ENCODE data around the gene PIF1.

Gene PIF1

DNA sequence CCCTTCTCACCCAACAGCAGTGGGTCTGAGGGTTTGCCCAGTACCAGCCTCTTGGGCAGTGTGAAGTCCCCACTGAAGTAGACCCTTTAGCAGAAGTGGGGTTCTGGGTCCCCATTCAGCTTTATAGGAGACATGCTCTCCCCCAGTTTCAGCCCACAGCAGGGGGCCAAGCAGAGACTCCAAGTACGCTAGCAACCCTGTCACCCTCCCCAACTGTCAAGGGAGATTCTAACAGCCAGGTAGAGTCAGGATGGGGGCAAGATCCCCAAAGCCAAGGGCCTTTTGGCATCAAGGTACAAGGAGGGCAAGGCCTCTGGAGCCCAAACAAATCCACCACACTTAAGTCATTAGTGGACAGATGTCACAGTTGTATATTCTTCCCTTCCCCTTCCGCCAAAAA is 51.8 kb downstream of the PIF1 start:
- no peak for DNase-seq

DNA sequence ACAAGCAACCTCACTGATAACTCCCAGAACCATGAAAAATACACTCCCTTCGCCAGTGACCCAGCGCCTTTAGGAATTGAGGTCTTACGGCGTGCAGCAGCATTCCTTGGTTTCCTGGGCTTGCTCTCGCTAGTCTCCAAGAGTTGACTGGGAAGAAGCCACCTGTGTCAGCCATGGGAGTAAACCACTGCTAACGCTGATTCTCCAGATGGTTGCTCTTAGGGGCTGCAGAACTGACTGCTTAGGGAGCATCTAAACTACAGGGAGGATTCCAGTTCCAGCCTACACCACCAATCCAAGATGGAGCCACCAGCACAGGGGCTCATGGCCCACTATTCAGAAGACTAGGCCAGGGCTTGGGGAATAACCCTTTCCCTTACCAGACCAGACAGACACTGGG is 52.5 kb downstream of the PIF1 start:
- no peak for DNase-seq

DNA sequence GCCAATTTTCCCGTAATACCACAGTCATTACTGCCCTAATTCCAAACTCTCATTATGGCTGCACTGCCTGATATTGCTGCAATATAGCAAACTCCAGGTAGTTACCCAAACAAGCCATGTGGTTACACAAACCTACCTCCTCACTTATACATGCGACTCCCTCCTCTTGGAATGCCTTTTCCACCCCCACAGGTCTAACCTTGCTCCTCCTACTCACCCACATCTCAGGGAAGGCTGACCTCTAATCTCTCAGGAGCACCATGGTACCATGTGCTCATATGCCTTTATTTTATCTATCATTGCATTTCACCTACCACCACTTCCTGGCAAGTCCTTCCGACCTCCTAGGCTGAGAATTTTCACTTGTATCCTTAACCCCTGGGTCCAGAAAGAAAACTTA is 53.0 kb downstream of the PIF1 start:
- DNase-seq, result no peak

DNA sequence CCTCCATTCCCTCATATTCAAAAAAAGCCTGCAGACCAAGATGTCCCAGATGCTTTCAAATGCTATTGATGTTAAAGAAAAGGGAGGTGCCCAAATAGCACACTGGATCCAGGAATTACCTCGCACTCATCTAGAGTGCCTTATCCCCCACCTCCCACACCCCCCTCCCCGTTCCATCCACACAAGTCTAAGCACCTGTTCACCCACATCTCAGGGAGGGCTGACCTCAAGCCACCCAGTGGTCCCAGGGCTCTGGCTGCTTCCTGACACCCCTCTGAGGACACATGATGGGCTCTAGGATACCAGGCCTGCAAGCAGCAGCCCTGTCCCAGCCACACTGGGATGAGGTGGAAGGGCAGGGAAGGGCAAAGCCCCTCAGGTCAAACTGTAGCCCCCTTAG is 54.8 kb downstream of the PIF1 start:
- no peak for DNase-seq

DNA sequence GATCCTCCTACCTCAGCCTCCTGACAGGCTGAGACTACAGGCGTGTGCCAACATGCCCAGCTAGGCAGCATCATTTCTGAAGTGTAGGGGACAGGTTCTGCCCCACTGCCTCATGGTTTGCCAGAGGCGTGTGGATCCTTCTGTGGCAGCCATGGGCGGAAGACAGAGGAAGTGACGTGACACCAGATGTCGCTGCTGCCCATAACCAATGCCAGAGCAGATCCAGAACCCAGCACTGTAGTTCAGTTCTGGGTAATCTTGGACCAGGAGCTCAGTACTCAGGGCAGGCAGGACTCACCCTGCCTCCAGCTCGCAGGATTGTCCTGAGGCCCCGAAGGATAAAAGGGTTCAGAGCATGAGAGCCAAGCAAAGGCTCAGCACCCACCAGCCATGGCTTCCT is 58.2 kb downstream of the PIF1 start:
- no peak for DNase-seq

DNA sequence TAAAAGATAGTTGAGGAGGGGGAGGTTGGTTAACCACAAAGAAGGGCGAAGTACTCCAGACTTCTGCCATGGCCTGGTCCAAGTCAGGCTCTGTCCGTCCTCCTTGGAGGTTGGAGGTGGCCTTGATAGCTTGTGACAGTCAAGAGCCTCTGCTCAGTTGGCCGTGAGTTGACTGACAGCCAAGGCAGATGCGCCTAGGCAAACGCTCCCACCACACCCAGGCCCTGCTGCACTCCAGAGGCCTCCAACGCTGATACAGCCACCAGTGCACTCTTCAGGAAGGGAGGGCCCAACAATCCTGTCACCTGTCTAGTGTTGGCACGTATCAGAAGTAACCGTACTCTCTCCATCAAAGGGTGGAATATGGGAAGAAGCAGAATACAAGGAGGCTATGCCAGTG is 59.4 kb downstream of the PIF1 start:
- DNase-seq, result no peak

All from MV-4-11 (cell line).